SW 1271 (cell line): Measurements from ENCODE around the gene CDH4.

ENCODE experiments used
- DNase-seq, 2 experiments: peaks; one replicate each; lab custom pipeline; 2025; lab: John Stamatoyannopoulos, UW

The CDH4 gene

DNA sequence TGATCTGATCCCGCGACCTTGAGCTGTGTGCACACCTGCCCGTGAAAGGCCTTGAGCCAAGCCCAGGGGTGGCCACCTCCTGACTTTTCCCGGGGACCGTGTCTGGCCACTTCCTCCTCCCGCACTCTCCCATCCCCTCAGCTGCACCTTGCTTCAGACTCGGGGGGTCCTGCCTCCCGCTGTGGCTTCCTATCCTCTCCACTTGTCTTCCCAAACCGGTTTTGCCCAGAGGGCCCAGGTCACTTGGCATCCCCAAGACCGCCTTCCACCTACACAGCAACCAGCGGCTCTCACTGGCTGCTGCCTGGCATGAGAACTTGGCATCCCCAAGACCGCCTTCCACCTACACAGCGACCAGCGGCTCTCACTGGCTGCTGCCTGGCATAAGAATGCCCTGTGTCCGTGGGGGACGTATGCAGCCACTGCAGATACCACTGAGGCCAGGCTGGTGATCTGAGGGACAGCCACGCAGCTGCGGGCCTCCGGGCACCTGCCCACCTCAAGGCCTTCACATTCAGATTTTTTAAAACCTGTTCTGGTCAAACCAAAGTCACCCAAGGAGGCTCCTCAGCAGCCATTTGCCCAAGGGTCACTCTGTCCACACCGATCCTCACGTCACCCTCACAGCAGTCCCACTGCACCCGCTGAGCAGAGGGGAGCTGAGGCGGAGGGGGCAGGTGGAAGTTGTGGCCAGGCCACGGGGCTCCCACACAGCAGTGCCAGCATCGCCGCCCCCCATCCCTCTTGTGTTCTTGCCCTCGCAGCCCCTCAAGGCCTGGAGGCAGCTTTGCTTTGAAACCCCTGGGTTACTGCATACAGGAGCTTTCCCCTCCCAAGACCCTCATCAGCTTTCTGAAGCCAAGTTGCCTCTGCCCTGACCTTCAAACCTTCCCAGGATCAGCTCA lies 568.1 kb downstream of the CDH4 start:
- DNase-seq: no peak

- DNase-seq: no peak
These were observed 569.7 kb downstream of the CDH4 start for GRCh38 chr20:61821735-61822134.

DNA sequence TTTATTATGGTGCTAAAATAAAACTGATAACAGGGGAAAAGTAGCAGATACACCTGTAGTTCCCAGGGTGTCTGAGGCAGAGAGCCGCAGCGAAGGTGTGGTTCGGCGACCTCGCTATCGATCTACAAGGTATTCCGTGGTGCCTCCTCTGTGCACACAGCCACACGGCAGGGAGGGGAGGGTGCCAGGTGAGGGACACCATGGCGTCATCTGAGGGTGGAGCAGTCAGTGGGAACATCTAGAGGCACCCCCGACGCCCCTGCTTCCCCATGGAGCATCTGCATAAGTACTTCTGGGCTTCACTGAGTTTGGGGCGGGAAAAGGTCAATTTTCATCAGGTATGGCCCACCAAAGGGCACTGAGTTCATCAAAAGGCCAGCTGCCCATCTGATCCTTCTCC lies 570.3 kb downstream of the CDH4 start:
- DNase-seq: no peak

GRCh38 chr20:61823242-61823641 lies 571.2 kb downstream of the CDH4 start:
- DNase-seq: no peak

DNA sequence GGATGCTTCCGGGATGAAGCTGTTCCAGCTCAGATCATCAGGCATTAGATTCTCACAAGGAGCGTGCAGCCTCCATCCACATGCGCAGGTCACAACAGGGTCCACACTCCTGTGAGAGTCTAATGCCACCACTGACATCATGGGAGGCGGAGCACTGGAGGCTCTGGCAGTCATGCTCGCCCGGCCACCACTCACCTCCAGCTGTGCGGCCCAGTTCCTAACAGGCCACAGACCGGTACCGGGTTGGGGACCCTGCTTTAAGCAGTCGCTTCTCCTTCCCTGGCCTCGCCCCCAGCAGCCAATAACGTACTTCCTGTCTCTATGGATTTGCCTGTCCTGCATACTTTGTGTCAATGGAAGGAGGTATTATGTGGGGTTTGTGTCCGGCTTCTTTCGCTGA lies 576.8 kb downstream of the CDH4 start:
- DNase-seq: no peak

- DNase-seq: no peak
These were observed 577.5 kb downstream of the CDH4 start for GRCh38 chr20:61829526-61829925.

GRCh38 chr20:61830241-61830930 lies 578.3 kb downstream of the CDH4 start:
- DNase-seq: no peak

DNA sequence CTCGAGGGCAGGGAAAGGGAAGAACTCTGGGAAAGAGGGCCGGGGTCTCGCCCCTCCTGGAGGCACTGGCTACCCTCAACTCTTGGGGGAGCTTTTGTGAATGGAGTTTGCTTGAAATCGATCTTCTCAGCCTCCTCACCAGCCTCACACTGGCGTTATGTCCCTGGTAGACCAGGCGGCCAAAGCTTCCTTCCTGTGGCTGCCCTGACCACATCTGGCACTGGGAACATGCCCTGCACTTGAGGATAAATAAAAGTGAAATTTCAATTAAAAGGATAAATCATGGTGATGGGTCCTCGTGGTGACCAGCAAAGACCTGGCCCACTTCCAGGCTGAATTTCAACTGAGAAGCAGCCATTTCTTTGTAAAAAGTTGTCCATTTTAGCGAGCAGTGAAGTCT lies 578.9 kb downstream of the CDH4 start:
- DNase-seq: no peak

GRCh38 chr20:61832181-61832580 lies 580.1 kb downstream of the CDH4 start:
- DNase-seq: no peak

DNA sequence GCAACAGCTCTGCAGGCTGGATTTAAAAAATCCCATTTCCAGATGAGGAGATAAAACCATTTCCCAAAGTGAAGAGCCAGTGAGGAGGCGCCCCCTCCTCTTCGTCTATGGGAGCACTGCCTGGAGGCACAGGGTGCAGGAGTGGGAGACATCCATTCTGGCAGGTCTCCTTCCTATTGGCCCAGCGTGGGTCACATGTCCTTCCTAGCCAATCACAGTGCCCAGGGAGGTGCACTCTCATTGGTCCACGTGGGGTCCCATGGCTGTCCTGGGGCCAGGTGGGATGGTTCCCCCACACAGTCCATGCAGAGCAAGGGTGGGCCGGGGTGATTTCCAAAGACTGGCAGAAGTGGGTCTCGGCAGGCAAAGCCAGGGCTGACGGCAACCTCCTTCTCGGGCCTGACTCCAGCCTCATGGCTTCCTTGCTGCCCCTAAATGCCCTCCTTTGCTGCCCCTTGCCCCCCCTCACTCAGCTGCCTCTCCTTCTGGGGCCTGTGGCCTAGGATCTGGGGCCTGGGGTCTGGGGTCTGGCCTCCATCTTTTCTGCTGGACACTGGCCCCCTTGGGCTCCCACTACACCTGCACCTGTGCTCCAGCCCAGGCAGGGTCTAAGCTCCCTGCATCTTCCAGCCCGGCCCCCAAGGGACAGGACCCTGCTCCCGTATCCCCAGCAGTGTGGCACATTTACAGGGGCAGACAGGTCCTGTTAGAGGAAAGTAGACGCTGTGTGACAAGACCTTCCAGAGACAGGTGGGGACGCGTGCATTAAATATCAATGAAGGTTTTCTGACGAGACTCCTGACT lies 581.9 kb downstream of the CDH4 start:
- DNase-seq: no peak

GRCh38 chr20:61835301-61835700 lies 583.2 kb downstream of the CDH4 start:
- DNase-seq: no peak

DNA sequence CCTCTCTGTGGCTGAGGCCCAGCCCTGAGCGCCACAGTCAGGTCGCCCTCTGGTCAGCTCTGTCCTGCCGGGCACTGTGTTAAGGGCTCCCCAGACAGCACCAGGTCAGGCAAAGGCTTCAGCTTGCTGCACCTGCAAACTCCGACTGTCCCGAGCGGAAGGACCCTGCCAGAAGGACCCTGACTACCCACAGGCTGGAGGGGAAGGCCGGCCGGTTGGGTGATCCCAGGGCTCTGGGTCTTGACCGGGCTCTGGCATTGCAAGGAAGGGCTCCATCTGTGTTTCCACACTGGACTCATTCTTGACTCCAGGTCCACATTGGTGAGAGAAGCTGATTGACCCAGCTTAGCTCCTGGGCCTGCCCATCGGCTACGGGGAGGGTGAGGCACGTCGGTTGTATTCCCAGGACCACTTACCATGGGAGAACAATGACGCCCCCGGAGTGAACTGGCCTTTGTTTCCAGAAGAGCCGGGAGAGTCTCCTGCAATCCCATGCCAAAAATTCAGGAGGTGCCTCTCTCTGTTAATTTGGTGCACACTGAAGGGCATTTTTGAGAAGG lies 583.8 kb downstream of the CDH4 start:
- DNase-seq: no peak

GRCh38 chr20:61837200-61837599 lies 585.1 kb downstream of the CDH4 start:
- DNase-seq: no peak

DNA sequence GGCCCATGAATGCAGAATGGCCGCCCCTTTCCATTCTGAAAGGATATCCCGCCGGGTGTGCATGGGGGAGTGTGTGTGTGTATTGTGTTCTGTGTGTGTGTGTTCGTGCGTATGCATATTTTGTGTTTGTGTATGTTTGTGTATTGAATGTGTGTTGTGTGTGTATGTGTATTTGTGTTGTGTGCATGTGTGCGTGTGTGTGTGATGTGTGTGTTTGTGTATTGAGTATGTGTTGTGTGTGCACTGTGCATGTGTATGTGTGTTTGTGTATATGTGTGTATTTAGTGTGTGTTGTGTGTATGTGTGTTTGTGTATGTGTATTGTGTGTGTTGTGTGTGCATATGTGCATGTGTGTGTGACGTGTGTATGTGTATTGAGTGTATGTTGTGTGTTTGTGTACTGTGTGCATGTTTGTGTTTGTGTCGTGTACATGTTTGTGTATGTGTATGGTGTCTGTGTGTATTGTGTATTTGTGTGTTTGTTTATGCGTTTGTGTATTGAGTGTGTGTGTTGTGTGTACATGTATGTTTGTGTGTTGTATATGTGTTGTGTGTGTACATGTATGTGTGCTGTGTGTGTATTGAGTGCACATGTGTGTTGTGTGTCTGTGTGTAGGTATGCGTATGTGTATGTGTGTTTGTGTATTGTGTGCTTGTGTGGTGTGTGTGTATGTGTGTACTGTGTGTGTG lies 587.3 kb downstream of the CDH4 start:
- no peak for DNase-seq

DNA sequence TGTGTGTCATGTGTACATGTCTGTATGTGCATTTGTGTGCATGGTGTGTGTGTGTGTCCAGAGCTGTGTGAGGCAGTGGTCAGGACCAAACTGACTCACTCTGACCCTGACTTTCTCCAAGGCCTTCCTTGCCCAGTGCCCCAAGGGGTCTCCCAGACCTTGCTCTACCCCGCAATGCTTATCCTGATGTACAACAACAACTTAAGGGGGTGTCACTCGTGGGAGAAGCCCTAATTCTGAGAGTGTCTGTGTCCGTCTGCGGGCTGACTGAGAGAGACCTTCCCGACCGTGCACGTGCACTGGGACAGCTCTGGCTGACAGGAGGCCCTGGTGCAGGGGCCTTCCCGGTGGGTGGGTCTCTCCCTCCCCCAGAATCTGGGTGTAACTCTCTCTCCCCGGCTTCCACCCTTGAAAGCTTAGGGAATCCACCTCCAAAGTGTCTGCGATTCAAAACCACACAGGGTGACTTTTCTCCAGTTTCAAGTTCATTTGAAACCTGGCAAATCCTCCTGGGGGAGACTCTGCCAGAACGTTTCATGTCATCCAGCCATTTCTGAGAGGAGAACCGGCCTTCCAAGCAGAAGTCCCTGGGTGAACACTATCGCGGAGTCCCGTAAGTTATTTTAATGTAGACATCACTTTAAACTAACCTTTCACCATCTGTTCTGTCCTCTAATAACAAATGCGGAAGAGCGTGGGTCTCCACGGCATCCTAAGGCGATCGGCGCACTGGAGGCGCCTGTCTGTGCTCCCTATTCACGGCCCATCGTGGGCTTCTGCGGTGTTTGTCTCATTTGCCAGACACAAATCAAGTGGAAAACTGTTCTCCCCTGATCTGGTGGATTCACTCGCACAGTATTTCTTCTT lies 588.1 kb downstream of the CDH4 start:
- DNase-seq: no peak

GRCh38 chr20:61840779-61841455 lies 588.9 kb downstream of the CDH4 start:
- no peak for DNase-seq

- no peak for DNase-seq
These were observed 589.5 kb downstream of the CDH4 start for GRCh38 chr20:61841551-61841950.

GRCh38 chr20:61841966-61842365 lies 589.9 kb downstream of the CDH4 start:
- no peak for DNase-seq

DNA sequence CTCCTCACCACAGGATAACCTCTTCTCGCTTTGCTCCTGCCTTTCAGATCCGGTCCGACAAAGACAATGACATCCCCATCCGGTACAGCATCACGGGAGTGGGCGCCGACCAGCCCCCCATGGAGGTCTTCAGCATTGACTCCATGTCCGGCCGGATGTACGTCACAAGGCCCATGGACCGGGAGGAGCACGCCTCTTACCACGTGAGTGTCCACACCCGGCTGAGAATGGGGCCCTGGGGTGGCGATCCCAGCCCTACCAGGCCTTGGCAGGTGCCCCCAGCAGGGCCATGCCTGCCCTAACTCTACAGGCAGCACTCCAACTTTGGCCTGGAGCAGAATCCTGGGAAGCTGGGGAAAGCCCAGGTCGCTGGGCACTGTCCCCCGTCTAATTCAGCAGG lies 592.6 kb downstream of the CDH4 start:
- DNase-seq: no peak

DNA sequence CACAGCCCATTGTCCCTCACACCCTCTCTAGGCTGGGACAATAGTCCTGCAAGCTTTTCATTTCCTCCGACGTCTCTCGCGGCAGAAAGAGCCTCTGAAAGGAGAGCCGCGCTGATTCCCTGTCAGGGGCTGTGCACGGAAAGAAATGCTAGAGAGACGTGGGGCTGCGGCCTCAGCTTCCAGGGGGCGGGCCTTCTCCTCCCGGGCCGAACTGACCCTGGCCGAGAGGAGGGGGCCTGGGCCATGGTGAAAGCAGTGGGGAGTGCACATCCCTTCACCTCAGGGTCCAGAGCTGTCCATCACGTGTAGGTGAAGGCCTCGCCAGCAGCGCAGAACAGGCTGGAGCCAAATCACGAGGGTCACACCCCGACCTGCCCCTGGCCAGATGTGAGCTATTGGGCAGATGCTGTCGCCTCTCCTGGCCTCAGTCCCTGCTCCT lies 593.2 kb downstream of the CDH4 start:
- no peak for DNase-seq
